Measurements from ENCODE around the gene COX18.

DNA sequence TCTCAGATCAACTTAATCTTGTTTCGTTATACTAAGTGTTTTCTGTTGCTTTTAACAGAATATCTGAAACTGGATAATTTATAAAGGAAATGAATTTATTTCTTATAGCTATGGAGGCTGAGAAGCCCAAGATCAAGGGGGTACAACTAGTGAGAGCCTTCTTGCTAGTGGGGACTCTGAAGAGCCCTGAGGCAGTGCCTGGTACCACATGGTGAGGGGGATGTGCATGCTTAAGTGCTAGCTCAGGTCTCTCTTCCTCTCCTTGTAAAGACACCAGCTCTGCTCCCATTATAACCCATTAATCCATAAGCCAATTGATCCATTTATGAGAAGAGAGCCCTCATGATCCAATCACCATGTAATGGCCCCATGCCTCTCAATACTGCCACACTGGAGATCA is 17.9 kb downstream of the COX18 start:
- TF ChIP-seq POLR2A (IDR thresholded peaks at IDR 0.05; ENCODE audit: low read length) (no peak), GATA1 (IDR thresholded peaks at IDR 0.05; ENCODE audit: low read depth, low read length) (no peak)

All from erythroblast (primary cell).